ENCODE data around the gene FOXL3. TPM values are rescaled to one million over a fixed set of nuclear protein-coding genes. Genes with fewer than 3 reads are reported as not detected.

The FOXL3 gene
- total RNA-seq, 1 experiment from 2014 or later, result not detected

DNA sequence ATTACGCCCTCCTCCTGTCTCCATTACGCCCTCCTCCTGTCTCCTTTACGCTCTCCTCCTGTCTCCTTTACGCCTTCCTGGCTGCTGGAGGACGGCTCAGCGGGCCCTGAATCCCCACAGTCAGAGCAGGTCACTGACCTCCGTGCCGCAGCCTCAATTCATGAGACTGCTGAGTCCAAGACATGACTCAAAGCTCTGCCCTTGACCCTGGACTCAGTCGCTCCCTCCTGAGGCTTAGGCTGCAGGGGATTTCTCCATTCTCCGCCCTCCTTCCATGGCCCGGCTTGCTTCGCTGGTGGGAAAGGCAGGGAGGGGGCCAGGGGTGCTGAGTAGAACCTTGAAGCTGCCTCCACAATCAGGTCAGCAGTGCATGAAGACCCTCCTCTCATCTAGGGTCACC lies 21.0 kb upstream of the FOXL3 start:
- in situ Hi-C loops (cut with HindIII; ENCODE audit: low pct_unique_long_range_greater_than_20kb, low sequenced_read_pairs), result no loop called here
- DNase-seq (ENCODE audit: low read depth, low spot score) (no peak), ATAC-seq (no peak)
- H3K4me1 ChIP-seq (ENCODE audit: control insufficient read depth, insufficient read depth, low read length), result peaks cover 3% of the 10 kb centered on the region; the same call in 1 of the 2 replicates
- no TSS peak for BruUV-seq (replicated peaks)
- intact Hi-C loops (cut with micrococcal nuclease; ENCODE audit: unreplicated experiment), result no loop called here
- H3K36me3 ChIP-seq (ENCODE audit: control insufficient read depth, insufficient read depth, low read length), result no peaks in the 10 kb centered on the region
- H3K27me3 ChIP-seq (ENCODE audit: control insufficient read depth, insufficient read depth, low read length), result peaks cover 7% of the 10 kb centered on the region; the same call in 1 of the 2 replicates
- H3K27ac ChIP-seq (ENCODE audit: low read length), result no peak overlapping the region
- POLR2A ChIA-PET, result no interaction called here
- no peaks in the 10 kb centered on the region for H3K9me3 ChIP-seq (ENCODE audit: control insufficient read depth, insufficient read depth, low read depth, low read length)
- no peak for TF ChIP-seq POLR2AphosphoS5 (IDR thresholded peaks at IDR 0.05; ENCODE audit: low read depth, low read length)
- TF ChIP-seq TCF7L2 (IDR thresholded peaks at IDR 0.05; ENCODE audit: low read depth, low read length), result no peak
- no peak for TF ChIP-seq SIN3A (IDR thresholded peaks at IDR 0.05; ENCODE audit: borderline replicate concordance, insufficient read depth, low read depth, low read length)
- TF ChIP-seq REST (IDR thresholded peaks at IDR 0.05; ENCODE audit: insufficient read depth in 1 of 2, low read depth in 2 of 2, low read length in 1 of 2), result no peak
- TF ChIP-seq, protein P1, sequence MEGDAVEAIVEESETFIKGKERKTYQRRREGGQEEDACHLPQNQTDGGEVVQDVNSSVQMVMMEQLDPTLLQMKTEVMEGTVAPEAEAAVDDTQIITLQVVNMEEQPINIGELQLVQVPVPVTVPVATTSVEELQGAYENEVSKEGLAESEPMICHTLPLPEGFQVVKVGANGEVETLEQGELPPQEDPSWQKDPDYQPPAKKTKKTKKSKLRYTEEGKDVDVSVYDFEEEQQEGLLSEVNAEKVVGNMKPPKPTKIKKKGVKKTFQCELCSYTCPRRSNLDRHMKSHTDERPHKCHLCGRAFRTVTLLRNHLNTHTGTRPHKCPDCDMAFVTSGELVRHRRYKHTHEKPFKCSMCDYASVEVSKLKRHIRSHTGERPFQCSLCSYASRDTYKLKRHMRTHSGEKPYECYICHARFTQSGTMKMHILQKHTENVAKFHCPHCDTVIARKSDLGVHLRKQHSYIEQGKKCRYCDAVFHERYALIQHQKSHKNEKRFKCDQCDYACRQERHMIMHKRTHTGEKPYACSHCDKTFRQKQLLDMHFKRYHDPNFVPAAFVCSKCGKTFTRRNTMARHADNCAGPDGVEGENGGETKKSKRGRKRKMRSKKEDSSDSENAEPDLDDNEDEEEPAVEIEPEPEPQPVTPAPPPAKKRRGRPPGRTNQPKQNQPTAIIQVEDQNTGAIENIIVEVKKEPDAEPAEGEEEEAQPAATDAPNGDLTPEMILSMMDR (IDR thresholded peaks at IDR 0.05), result no peak
- H3K4me3 ChIP-seq (ENCODE audit: low read depth in 2 of 2, low read length in 2 of 2), result no peak overlapping the region
- CTCF ChIA-PET, result no interaction called here

DNA sequence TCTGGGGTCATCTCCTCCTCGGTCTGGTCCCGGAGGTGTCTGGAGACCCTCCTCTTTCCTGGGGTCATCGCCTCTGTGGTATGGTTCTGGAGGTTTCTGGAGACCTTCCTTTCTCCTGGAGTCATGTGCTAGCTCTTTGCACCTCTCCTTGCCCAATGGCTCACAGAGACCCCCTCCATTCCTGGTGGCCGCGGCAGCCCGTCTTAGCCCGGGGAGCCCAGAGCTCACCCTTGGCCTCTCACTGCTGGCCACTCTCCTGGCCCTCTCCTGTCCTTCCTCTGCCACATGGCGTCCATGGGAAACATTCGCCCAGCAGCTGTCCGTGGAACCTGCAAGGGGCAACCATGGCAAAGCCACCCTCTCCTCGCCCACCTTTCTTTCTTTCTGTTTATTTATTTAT lies 20.2 kb upstream of the FOXL3 start:
- BruUV-seq (replicated peaks), result no TSS peak

More for the DNA sequence above, 20.2 kb upstream of the FOXL3 start:
- ATAC-seq (no peak), DNase-seq (ENCODE audit: low read depth, low spot score) (no peak)
- CTCF ChIA-PET, result no interaction called here
- intact Hi-C loops (cut with micrococcal nuclease; ENCODE audit: unreplicated experiment), result no loop called here
- Histone ChIP-seq H3K4me1 (ENCODE audit: control insufficient read depth, insufficient read depth, low read length) (peaks cover 3% of the 10 kb centered on the region; the same call in 1 of the 2 replicates), H3K27ac (ENCODE audit: low read length) (no peak overlapping the region), H3K4me3 (ENCODE audit: low read depth in 2 of 2, low read length in 2 of 2) (no peak overlapping the region), H3K36me3 (ENCODE audit: control insufficient read depth, insufficient read depth, low read length) (no peaks in the 10 kb centered on the region), H3K9me3 (ENCODE audit: control insufficient read depth, insufficient read depth, low read depth, low read length) (no peaks in the 10 kb centered on the region), H3K27me3 (ENCODE audit: control insufficient read depth, insufficient read depth, low read length) (peaks cover 7% of the 10 kb centered on the region; the same call in 1 of the 2 replicates)
- in situ Hi-C loops (cut with HindIII; ENCODE audit: low pct_unique_long_range_greater_than_20kb, low sequenced_read_pairs), result no loop called here
- POLR2A ChIA-PET, result no interaction called here
- TF ChIP-seq REST (IDR thresholded peaks at IDR 0.05; ENCODE audit: insufficient read depth in 1 of 2, low read depth in 2 of 2, low read length in 1 of 2) (no peak), POLR2AphosphoS5 (IDR thresholded peaks at IDR 0.05; ENCODE audit: low read depth, low read length) (no peak), SIN3A (IDR thresholded peaks at IDR 0.05; ENCODE audit: borderline replicate concordance, insufficient read depth, low read depth, low read length) (no peak)
- TF ChIP-seq, protein P1 (IDR thresholded peaks at IDR 0.05), result no peak

All from Panc1 (cell line).